Regular cardiac myocyte (primary cell): Measurements from ENCODE around the gene C3orf52. TPM values are rescaled to one million over a fixed set of nuclear protein-coding genes. Genes with fewer than 3 reads are reported as not detected.

Experiments used
- total RNA-seq: library from RNA; depleted of rRNA; stranded (reverse); fragments of >200 nt; gene quantifications from 2 replicates; pipeline ENCODE4 v1.2.3, GENCODE V29; 2014

The C3orf52 gene, protein sequence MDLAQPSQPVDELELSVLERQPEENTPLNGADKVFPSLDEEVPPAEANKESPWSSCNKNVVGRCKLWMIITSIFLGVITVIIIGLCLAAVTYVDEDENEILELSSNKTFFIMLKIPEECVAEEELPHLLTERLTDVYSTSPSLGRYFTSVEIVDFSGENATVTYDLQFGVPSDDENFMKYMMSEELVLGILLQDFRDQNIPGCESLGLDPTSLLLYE
- total RNA-seq, result 7.9 and 9.3 TPM in 2 replicates

DNA sequence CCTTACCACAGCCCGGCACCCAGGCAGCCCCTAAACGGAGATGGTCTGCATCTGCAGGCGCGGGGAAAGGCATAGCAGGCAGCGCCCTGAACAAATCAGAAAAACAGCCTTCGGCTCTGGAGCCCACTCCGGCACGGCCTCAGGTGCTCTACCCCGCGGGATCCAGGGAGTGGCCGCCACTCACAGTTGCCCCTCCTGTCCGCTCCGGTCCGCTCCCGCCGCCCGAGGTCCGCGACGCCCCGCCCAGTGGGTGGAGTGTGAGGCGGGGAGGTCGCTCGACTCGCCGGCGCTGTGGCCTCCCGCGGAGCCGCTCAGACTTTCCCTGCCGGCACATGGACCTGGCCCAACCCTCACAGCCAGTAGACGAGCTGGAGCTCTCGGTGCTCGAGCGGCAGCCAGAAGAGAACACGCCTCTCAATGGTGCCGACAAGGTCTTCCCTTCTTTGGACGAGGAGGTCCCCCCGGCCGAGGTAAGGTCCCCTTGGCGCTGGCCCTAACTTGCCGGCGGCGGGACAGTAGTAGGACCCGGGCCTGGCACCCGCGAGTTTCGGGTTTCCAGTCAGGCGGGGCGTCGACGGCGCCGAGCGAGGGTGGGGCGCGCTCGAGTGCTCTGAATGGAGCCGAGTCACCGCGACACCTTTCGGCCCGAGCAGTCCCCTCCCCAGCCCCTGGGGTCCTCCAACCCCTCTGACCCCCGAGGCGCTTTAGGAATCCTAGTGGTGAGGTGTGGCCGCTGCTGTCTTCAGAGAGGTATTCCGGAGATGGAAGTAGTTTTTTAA lies at the start of gene C3orf52:
C3orf52 (plus strand) TSS at position 314 of the 779 bp plus-strand sequence; CDS start at position 333, 19 bp downstream.

DNA sequence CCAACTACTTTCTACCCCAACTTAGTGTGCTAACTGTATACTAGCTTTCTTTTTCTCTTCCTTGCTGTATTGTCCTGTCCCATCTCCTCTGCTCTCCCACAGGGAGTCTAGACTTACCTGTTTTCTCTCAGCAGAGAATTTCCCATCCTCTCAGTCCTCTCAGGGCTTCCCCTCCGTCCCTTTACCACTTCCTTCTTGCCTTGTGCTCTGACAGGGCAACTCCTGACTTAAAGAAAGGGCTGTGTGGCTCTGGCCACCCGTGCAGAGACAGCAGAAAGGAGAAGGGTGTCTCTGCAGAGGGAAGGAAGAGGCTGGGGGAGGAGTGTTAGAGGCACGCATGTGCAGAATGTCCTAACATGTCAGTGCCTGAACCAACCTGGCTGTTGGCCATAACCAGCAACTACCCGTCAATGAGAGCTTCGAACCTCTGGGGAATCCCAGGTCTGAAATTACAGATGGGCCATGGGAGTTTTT lies 46.8 kb downstream of the C3orf52 start, which contains the start of gene GCSAM:
GCSAM (minus strand) TSS at position 274 of the 474 bp plus-strand sequence; CDS start at position 146, 128 bp downstream.

Other genes with a start within 250 kb of the C3orf52 start
- gene PHLDB2, start 227.1 kb upstream of the C3orf52 start, total RNA-seq, result 61.3 and 83.2 TPM in 2 replicates
- 43.1 and 53.3 TPM in 2 replicates for gene ABHD10, start 107.4 kb upstream of the C3orf52 start, total RNA-seq
- gene TAGLN3, start 87.5 kb upstream of the C3orf52 start, total RNA-seq, result 0.85 and 8.6 TPM in 2 replicates
- gene TMPRSS7, start 51.7 kb upstream of the C3orf52 start, total RNA-seq, result not detected in 2 replicates
- gene GCSAM, start 46.9 kb downstream of the C3orf52 start, total RNA-seq, result not detected in 2 replicates
- gene SLC9C1, start 207.8 kb downstream of the C3orf52 start, total RNA-seq, result 0.56 and 0.77 TPM in 2 replicates
- 24.7 and 25.1 TPM in 2 replicates for gene CD200, start 246.8 kb downstream of the C3orf52 start, total RNA-seq